Skin epidermis (tissue), 12 donors: Measurements from ENCODE around the gene ORC3.

Source experiments
- H3K27ac ChIP-seq, 21 experiments: fragments of 200-600 bp; sonication (generic) in 11 of 21; one replicate each; pipeline ENCODE4 v1.5.0; 2020; ENCODE audit warnings: mild to moderate bottlenecking in 3 of 21, inconsistent platforms in 2 of 21, moderate library complexity in 2 of 21
- H3K4me3 ChIP-seq, 7 experiments: fragments of 200-600 bp; sonication (generic) in 2 of 7; one replicate each; pipeline ENCODE4 v1.5.0; 2020; ENCODE audit warnings: inconsistent platforms in 2 of 7, mild to moderate bottlenecking in 2 of 7, moderate library complexity in 1 of 7

Gene ORC3

GRCh38 chr6:87589693-87590416, at the start of gene ORC3, which contains the start of gene RARS2:
Gene ORC3 (plus strand): TSS chr6:87590135. CDS start chr6:87590169, 34 bp downstream.
Gene RARS2 (minus strand): TSS chr6:87589987. CDS start chr6:87589957, 30 bp downstream.
- Histone ChIP-seq H3K27ac (peak within 1 kb of the TSS; percentile 69 to 96 (median 91)), H3K4me3 (peak within 1 kb of the TSS; percentile 56 to 88 (median 70))

GRCh38 chr6:87540539-87540938, 49.4 kb upstream of the ORC3 start:
- Histone ChIP-seq H3K27ac (no peak overlapping the region), H3K4me3 (no peak overlapping the region)

GRCh38 chr6:87541041-87541440, 48.9 kb upstream of the ORC3 start:
- Histone ChIP-seq H3K4me3 (no peak overlapping the region), H3K27ac (no peak overlapping the region)

GRCh38 chr6:87541744-87542143, 48.2 kb upstream of the ORC3 start:
- no peak overlapping the region for H3K27ac ChIP-seq
- H3K4me3 ChIP-seq, result no peak overlapping the region

- H3K27ac ChIP-seq, result no peak overlapping the region
- no peak overlapping the region for H3K4me3 ChIP-seq
Observed at GRCh38 chr6:87543696-87544473, 46.0 kb upstream of the ORC3 start.

- Histone ChIP-seq H3K27ac (no peak overlapping the region), H3K4me3 (no peak overlapping the region)
Observed at GRCh38 chr6:87544474-87544735, 45.5 kb upstream of the ORC3 start.

- no peak overlapping the region for H3K4me3 ChIP-seq
- H3K27ac ChIP-seq, result no peak overlapping the region
Observed at GRCh38 chr6:87551799-87552198, 38.1 kb upstream of the ORC3 start.

- Histone ChIP-seq H3K4me3 (no peak overlapping the region), H3K27ac (peak overlapping the region in 1 of 21 experiments; percentile 14)
Observed at GRCh38 chr6:87553159-87553765, 36.7 kb upstream of the ORC3 start.

- Histone ChIP-seq H3K4me3 (no peak overlapping the region), H3K27ac (no peak overlapping the region)
Observed at GRCh38 chr6:87555506-87555905, 34.4 kb upstream of the ORC3 start.

GRCh38 chr6:87558446-87558845, 31.5 kb upstream of the ORC3 start:
- Histone ChIP-seq H3K27ac (no peak overlapping the region), H3K4me3 (no peak overlapping the region)

- H3K27ac ChIP-seq, result no peak overlapping the region
- no peak overlapping the region for H3K4me3 ChIP-seq
Observed at GRCh38 chr6:87561017-87561416, 28.9 kb upstream of the ORC3 start.

- no peak overlapping the region for H3K4me3 ChIP-seq
- H3K27ac ChIP-seq, result no peak overlapping the region
Observed at GRCh38 chr6:87572021-87572420, 17.9 kb upstream of the ORC3 start.

GRCh38 chr6:87572883-87573282, 17.1 kb upstream of the ORC3 start:
- Histone ChIP-seq H3K4me3 (no peak overlapping the region), H3K27ac (no peak overlapping the region)

- Histone ChIP-seq H3K4me3 (no peak overlapping the region), H3K27ac (no peak overlapping the region)
Observed at GRCh38 chr6:87573307-87574024, 16.5 kb upstream of the ORC3 start.

- Histone ChIP-seq H3K4me3 (no peak overlapping the region), H3K27ac (peak overlapping the region in 1 of 21 experiments; percentile 2)
Observed at GRCh38 chr6:87574237-87574804, 15.6 kb upstream of the ORC3 start.

- H3K4me3 ChIP-seq, result no peak overlapping the region
- no peak overlapping the region for H3K27ac ChIP-seq
Observed at GRCh38 chr6:87575423-87575822, 14.5 kb upstream of the ORC3 start.

GRCh38 chr6:87583822-87584221, 6.1 kb upstream of the ORC3 start:
- no peak overlapping the region for H3K27ac ChIP-seq
- H3K4me3 ChIP-seq, result no peak overlapping the region

- H3K27ac ChIP-seq, result no peak overlapping the region
Observed at GRCh38 chr6:87586371-87587077, 3.4 kb upstream of the ORC3 start.

GRCh38 chr6:87588756-87589407, 1.1 kb upstream of the ORC3 start:
- H3K27ac ChIP-seq, result peak overlapping the region in 19 of 21 experiments; percentile 75 to 96 (median 92)

More at GRCh38 chr6:87586371-87587077, 3.4 kb upstream of the ORC3 start:
- no peak overlapping the region for H3K4me3 ChIP-seq

More at GRCh38 chr6:87588756-87589407, 1.1 kb upstream of the ORC3 start:
- H3K4me3 ChIP-seq, result peak overlapping the region; percentile 56 to 88 (median 70)
